Muscle of back (tissue), 11 donors: ENCODE measurements around the gene TAS2R50. TPM values are rescaled to one million over a fixed set of nuclear protein-coding genes. Genes with fewer than 3 reads are reported as not detected.

ENCODE experiments used
- DNase-seq, 3 donors: peaks; one replicate each; pipeline versions ENCODE4 v3.0.0 to v3.0.0-alpha.2; 2013
- polyA plus RNA-seq, 10 donors: library from polyadenylated mRNA; unstranded; fragments of 120-200 nt; gene quantifications; one replicate each; pipeline ENCODE4 v1.2.1, GENCODE V29; 2013; ENCODE audit not compliant: insufficient read length in 10 of 10

The TAS2R50 gene
- polyA plus RNA-seq, 10 donors, result 0.28 to 0.29 TPM; not detected in 8

DNA sequence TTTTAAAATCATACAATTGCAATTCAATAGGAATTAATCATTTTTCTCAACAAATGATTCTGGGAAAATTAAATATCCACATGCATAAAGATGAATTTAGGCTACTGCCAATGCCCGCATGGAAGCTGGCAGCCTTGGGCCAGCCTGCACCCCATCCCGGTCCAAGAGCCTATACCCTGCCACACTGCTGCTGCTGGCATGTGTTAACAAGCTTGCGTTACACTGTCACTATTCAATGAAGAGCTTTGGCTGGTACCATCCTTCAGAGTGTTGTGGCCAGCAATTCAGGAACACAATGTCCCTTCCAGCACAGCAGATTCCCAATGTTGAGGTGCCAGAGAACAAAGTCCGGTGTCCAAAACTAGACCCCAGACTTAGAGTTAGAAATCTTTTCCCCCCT is 34.1 kb downstream of the TAS2R50 start:
- no peak for DNase-seq

DNA sequence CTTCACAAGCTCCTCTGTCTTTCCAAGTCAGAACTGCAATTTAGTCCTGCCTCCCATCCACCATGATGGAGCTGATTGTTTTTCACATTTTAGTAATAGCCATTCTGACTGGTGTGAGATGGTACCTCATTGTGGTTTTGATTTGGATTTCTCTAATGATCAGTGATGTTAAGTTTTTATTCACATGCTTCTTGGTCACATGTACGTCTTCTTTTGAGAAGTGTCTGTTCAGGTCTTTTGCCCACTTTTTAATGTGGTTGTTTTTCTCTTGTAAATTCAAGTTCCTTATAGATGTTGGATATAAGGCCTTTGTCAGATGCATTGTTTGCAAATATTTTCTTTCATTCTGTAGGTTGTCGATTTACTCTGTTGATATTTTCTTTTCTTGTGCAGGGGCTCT is 43.5 kb downstream of the TAS2R50 start:
- no peak for DNase-seq

GRCh38 chr12:10941916-10942607 is 44.6 kb downstream of the TAS2R50 start:
- DNase-seq, result no peak

DNA sequence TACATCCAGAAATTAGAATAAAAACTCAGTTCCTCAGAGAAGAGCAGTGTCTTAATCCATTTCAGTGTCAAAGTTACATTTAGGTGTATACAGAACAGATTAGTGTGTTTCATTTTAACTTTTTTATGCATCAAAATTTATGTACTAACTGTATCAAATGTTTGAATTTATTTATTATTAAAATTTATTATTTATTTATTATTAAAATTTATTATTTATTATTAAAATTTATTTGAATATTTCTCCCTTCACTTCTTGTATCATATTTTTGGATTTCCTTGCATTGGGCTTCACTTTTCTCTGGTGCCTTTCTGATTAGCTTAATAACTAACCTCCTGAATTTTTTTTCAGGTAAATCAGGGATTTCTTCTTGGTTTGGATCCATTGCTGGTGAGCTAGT is 45.3 kb downstream of the TAS2R50 start:
- DNase-seq, result no peak

GRCh38 chr12:10940389-10940788 is 46.3 kb downstream of the TAS2R50 start:
- DNase-seq, result peak in 1 of 3 donors; percentile 26

- DNase-seq, result no peak
These were observed 47.5 kb downstream of the TAS2R50 start, which contains the start of gene TAS2R14 for GRCh38 chr12:10939163-10939562. Gene TAS2R14 (minus strand): TSS chr12:10939263. CDS start chr12:10939207, 56 bp downstream.

- DNase-seq, result no peak
These were observed 50.2 kb downstream of the TAS2R50 start for GRCh38 chr12:10936506-10936905.

Other genes with a start within 250 kb of the TAS2R50 start
- not detected for gene TAS2R7, start 184.3 kb downstream of the TAS2R50 start, polyA plus RNA-seq
- not detected for gene TAS2R8, start 179.6 kb downstream of the TAS2R50 start, polyA plus RNA-seq
- gene TAS2R9, start 176.7 kb downstream of the TAS2R50 start, polyA plus RNA-seq, result not detected
- gene TAS2R10, start 160.6 kb downstream of the TAS2R50 start, polyA plus RNA-seq, result 1 to 10 TPM in 5 of 10 donors, under 1 TPM in 5; 0.30 to 1.5 (median 0.99) TPM
- gene PRR4, start 137.4 kb downstream of the TAS2R50 start, polyA plus RNA-seq, result 1 to 10 TPM; 1.1 to 9.2 (median 2.6) TPM
- 10 to 100 TPM in 3 of 10 donors, 1 to 10 TPM in 7; 5.1 to 12.9 (median 7.5) TPM for gene PRH1, start 102.7 kb downstream of the TAS2R50 start, polyA plus RNA-seq
- under 1 TPM in 3 of 10 donors, not detected in 7; 0.11 to 0.18 (median 0.15) TPM for gene TAS2R13, start 77.3 kb downstream of the TAS2R50 start, polyA plus RNA-seq
- under 1 TPM in 3 of 10 donors, not detected in 7; 0.35 to 0.85 (median 0.38) TPM for gene PRH2, start 57.7 kb downstream of the TAS2R50 start, polyA plus RNA-seq
- 1 to 10 TPM; 1.6 to 5.7 (median 2.8) TPM for gene TAS2R14, start 47.6 kb downstream of the TAS2R50 start, polyA plus RNA-seq
- 1 to 10 TPM in 4 of 10 donors, under 1 TPM in 6; 0.49 to 3.7 (median 0.96) TPM for gene TAS2R20, start 11.4 kb upstream of the TAS2R50 start, polyA plus RNA-seq
- 1 to 10 TPM in 5 of 10 donors, under 1 TPM in 5; 0.65 to 2.4 (median 1.0) TPM for gene TAS2R19, start 35.7 kb upstream of the TAS2R50 start, polyA plus RNA-seq
- 1 to 10 TPM in 5 of 10 donors, under 1 TPM in 5; 0.65 to 2.1 (median 1.0) TPM for gene TAS2R31, start 44.5 kb upstream of the TAS2R50 start, polyA plus RNA-seq
- under 1 TPM in 2 of 10 donors, not detected in 8; 0.19 to 0.26 TPM for gene TAS2R46, start 75.4 kb upstream of the TAS2R50 start, polyA plus RNA-seq
- gene TAS2R43, start 105.4 kb upstream of the TAS2R50 start, polyA plus RNA-seq, result under 1 TPM in 5 of 10 donors, not detected in 5; 0.22 to 0.44 (median 0.30) TPM
- under 1 TPM in 8 of 10 donors, not detected in 2; 0.10 to 0.46 (median 0.14) TPM for gene TAS2R30, start 147.7 kb upstream of the TAS2R50 start, polyA plus RNA-seq
- 10 to 100 TPM; 12.5 to 15.1 (median 13.4) TPM for gene SMIM10L1, start 184.3 kb upstream of the TAS2R50 start, polyA plus RNA-seq
- gene TAS2R42, start 200.0 kb upstream of the TAS2R50 start, polyA plus RNA-seq, result not detected